Fibroblast of the aortic adventitia (primary cell): ENCODE data around the gene AUTS2. TPM values are rescaled to one million over a fixed set of nuclear protein-coding genes. Genes with fewer than 3 reads are reported as not detected.

Experiments used
- DNase-seq: peaks from one replicate; pipeline ENCODE4 v3.0.0-alpha.2; 2010; ENCODE audit warnings: low read depth
- H3K4me3 ChIP-seq: 2 replicates; pipeline ENCODE4 v1.5.1; 2011; ENCODE audit warnings: low read depth, mild to moderate bottlenecking, control low read depth, low read length, moderate library complexity
- total RNA-seq: library from RNA; depleted of rRNA; stranded (reverse); fragments of >200 nt; gene quantifications from 2 replicates; pipeline ENCODE4 v1.2.3, GENCODE V29; 2012; ENCODE audit warnings: low replicate concordance
- TF ChIP-seq, protein P1 (sequence below): IDR thresholded peaks from 2 replicates; pipeline ENCODE4 v1.5.1; 2011; ENCODE audit warnings: mild to moderate bottlenecking, low read length, control low read depth, inconsistent platforms; ENCODE audit not compliant: insufficient read depth

Gene AUTS2
- total RNA-seq, 1 donor: 10.7 TPM

DNA sequence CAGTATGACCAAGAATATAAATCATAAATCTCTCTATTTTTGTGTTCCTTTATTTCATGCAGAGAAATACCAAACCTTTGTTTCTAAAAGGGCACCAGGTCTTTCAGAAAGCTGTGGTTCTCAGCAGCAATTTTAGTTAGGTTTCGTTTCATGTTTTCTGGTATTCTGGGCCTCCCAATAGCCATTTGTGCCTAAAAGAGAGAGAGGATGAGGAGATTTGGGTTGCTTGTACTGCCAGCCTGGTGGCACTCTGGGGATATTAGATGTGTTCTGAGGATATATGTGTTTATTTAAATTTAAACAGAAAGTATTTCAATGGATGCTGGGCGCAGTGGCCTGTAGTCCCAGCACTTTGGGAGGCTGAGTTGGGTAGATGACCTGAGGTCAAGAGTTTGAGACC, 471.7 kb downstream of the AUTS2 start:
- TF ChIP-seq, protein P1, sequence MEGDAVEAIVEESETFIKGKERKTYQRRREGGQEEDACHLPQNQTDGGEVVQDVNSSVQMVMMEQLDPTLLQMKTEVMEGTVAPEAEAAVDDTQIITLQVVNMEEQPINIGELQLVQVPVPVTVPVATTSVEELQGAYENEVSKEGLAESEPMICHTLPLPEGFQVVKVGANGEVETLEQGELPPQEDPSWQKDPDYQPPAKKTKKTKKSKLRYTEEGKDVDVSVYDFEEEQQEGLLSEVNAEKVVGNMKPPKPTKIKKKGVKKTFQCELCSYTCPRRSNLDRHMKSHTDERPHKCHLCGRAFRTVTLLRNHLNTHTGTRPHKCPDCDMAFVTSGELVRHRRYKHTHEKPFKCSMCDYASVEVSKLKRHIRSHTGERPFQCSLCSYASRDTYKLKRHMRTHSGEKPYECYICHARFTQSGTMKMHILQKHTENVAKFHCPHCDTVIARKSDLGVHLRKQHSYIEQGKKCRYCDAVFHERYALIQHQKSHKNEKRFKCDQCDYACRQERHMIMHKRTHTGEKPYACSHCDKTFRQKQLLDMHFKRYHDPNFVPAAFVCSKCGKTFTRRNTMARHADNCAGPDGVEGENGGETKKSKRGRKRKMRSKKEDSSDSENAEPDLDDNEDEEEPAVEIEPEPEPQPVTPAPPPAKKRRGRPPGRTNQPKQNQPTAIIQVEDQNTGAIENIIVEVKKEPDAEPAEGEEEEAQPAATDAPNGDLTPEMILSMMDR: no peak
- DNase-seq: no peak
- H3K4me3 ChIP-seq: no peak overlapping the region

DNA sequence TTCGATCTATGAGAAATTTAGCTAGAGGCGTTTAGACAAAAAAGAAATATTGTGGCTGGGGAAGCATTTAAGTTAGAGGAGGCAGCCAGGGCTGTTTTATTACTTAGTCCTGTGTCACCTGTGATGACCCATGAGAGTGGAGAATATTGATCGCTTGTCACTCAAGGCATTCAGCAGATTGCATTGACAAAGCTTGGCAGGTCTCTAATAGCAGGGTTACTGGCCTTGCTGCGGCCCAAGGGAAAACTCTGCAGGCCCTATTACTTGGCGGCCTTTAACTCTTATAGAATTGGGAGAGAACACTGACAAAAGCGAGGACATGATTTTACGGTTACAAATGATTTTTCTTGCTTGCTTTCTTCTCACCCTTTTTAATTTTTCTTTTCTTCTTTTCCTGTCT, 473.5 kb downstream of the AUTS2 start:
- no peak overlapping the region for H3K4me3 ChIP-seq
- no peak for DNase-seq
- TF ChIP-seq, protein P1: no peak

DNA sequence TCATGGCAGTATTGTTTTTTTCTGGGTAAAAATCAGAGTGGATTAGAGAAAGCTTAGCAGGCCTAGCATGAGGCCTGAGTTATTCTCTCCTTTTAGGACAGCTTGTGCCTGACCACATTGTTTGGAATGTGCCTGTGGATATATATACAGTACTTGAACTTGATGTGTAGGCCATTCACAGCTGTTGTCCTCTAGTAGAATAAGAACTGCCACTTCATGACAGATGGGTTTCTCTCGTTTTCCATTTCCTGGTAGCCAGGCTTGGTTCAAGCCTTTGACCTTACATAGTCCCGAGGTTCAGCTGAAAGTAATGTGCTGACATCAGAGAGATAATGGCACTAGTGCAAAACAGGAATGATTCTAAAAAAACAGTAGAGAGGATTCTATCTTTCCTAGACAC, 473.9 kb downstream of the AUTS2 start:
- TF ChIP-seq, protein P1: no peak
- H3K4me3 ChIP-seq: no peak overlapping the region
- DNase-seq: no peak

DNA sequence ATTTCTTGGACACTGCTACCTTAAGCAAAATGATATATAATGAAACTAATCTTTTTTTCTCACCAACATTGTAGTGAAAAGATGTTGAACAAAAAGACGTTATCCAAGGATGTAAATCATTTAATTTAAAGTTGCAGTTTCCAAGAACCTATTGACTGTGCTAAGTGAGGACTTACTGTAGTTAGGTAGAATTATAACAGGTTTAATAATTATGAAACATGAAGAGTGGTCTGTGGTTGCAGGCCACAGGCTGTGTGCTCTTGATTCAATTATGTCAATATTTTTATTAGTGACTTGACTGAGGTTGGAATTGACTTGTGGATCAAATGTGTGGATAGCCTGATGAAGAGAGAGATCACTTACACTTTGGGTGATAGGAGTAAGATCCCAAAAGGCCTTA, 478.1 kb downstream of the AUTS2 start:
- no peak overlapping the region for H3K4me3 ChIP-seq
- DNase-seq: no peak
- TF ChIP-seq, protein P1: no peak

DNA sequence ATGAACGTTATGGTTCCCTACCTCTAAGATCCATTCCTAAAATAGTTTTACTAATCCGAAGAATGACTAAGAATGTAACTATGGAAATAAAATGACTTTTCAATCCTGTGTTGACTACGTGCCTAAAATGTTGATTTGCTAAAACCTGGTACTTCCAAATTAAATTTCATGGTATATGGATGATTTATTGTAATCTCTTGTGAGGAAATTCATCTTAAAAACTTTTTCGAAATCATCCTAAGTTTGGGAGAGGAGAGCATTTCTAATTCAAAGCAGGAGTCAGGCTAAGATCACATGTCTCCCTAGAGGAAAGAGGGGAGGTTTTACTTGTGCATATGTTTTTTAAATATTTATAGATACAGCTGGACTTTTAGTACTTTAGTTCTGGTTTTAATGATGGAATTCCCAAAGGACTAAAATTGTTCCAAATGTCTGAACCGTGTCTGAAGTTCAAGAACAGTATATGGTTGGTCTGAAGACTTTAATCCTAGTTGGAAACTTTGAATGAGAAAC, 483.9 kb downstream of the AUTS2 start:
- TF ChIP-seq, protein P1: no peak
- no peak overlapping the region for H3K4me3 ChIP-seq
- no peak for DNase-seq

DNA sequence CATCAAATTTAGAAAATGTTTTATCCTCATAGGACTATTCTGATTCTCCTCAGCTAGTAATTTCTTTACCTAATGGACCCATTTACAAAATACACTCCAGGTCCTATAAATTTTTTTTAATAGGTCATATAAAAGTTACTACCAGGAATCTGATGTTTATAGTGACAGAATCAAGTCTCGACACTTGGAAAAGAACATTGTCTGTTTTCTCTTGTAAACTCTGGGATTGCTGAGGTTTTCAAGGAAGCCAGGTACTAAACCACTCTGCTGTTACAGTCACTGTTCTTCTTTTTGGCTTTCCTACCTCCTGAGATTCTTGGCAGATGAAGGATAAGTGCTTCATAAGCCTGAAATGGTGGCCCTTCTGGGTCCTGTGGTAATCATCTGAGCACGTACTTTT, 493.1 kb downstream of the AUTS2 start:
- no peak for DNase-seq
- TF ChIP-seq, protein P1: no peak
- no peak overlapping the region for H3K4me3 ChIP-seq
